ENCODE measurements around the gene EFHC1. TPM values are rescaled to one million over a fixed set of nuclear protein-coding genes. Genes with fewer than 3 reads are reported as not detected.

EFHC1 gene
- total RNA-seq, 1 experiment from 2014 or later: 24.6 TPM

DNA sequence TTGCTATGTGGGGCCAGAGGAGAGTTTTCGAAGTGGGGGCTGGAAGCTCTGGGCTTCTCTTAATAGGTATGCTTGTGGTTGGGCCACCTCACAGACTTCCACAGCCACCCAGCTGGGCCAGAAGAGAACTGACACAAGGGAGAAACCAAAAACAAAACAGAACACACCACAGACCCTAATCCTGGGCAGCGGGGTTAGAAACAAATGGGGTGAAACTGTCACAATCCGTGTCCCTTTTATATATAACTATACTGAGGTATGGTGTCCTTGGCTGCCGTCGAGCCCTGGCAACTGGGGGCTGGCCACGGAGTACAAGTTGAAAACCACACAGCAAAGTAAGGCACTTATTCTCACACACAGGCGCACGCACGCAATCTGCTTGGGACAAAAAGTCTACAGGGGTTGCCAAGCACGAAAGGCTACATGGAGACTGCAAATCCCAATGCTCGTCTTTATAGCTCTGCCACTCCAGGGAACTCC lies 78.4 kb downstream of the EFHC1 start:
- intact Hi-C loops (cut with micrococcal nuclease; ENCODE audit: unreplicated experiment) (loop anchor here (5.0 kb wide), 1 partner anchor 81 kb away; no protein-coding TSS in a partner anchor), in situ Hi-C loops (cut with HindIII; ENCODE audit: low pct_unique_long_range_greater_than_20kb, low sequenced_read_pairs) (no loop called here)
- Histone ChIP-seq H3K36me3 (ENCODE audit: control insufficient read depth, insufficient read depth, low read length) (no peaks in the 10 kb centered on the region), H3K4me3 (ENCODE audit: low read depth in 2 of 2, low read length in 2 of 2) (no peak overlapping the region), H3K9me3 (ENCODE audit: control insufficient read depth, insufficient read depth, low read depth, low read length) (no peaks in the 10 kb centered on the region), H3K27ac (ENCODE audit: low read length) (no peak overlapping the region), H3K27me3 (ENCODE audit: control insufficient read depth, insufficient read depth, low read length) (no peaks in the 10 kb centered on the region), H3K4me1 (ENCODE audit: control insufficient read depth, insufficient read depth, low read length) (peaks cover 3% of the 10 kb centered on the region)
- POLR2A ChIA-PET: interaction anchor here (0.6 kb wide), 1 partner anchor 116 kb away, joined by 10 read pairs; no protein-coding TSS in a partner anchor
- BruUV-seq (replicated peaks): no TSS peak
- CTCF ChIA-PET: interaction anchor here (0.7 kb wide), 1 partner anchor 15 kb away, joined by 3 read pairs; no protein-coding TSS in a partner anchor
- ATAC-seq: no peak
- no peak for DNase-seq (ENCODE audit: low read depth, low spot score)
- TF ChIP-seq SIN3A (IDR thresholded peaks at IDR 0.05; ENCODE audit: borderline replicate concordance, insufficient read depth, low read depth, low read length) (no peak), POLR2AphosphoS5 (IDR thresholded peaks at IDR 0.05; ENCODE audit: low read depth, low read length) (no peak), TCF7L2 (IDR thresholded peaks at IDR 0.05; ENCODE audit: low read depth, low read length) (no peak), CTCF (IDR thresholded peaks at IDR 0.05) (no peak)
- TF ChIP-seq, protein P1, sequence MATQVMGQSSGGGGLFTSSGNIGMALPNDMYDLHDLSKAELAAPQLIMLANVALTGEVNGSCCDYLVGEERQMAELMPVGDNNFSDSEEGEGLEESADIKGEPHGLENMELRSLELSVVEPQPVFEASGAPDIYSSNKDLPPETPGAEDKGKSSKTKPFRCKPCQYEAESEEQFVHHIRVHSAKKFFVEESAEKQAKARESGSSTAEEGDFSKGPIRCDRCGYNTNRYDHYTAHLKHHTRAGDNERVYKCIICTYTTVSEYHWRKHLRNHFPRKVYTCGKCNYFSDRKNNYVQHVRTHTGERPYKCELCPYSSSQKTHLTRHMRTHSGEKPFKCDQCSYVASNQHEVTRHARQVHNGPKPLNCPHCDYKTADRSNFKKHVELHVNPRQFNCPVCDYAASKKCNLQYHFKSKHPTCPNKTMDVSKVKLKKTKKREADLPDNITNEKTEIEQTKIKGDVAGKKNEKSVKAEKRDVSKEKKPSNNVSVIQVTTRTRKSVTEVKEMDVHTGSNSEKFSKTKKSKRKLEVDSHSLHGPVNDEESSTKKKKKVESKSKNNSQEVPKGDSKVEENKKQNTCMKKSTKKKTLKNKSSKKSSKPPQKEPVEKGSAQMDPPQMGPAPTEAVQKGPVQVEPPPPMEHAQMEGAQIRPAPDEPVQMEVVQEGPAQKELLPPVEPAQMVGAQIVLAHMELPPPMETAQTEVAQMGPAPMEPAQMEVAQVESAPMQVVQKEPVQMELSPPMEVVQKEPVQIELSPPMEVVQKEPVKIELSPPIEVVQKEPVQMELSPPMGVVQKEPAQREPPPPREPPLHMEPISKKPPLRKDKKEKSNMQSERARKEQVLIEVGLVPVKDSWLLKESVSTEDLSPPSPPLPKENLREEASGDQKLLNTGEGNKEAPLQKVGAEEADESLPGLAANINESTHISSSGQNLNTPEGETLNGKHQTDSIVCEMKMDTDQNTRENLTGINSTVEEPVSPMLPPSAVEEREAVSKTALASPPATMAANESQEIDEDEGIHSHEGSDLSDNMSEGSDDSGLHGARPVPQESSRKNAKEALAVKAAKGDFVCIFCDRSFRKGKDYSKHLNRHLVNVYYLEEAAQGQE (IDR thresholded peaks at IDR 0.05; ENCODE audit: insufficient read depth in 1 of 2, low read depth in 2 of 2, low read length in 1 of 2): no peak

- intact Hi-C loops (cut with micrococcal nuclease; ENCODE audit: unreplicated experiment): loop anchor here (5.0 kb wide), 1 partner anchor 82 kb away; no protein-coding TSS in a partner anchor
- ChIA-PET CTCF (no interaction called here), POLR2A (interaction anchor here (0.6 kb wide), 1 partner anchor 116 kb away, joined by 10 read pairs; no protein-coding TSS in a partner anchor)
- ATAC-seq: no peak
- H3K27me3 ChIP-seq (ENCODE audit: control insufficient read depth, insufficient read depth, low read length): no peaks in the 10 kb centered on the region
- in situ Hi-C loops (cut with HindIII; ENCODE audit: low pct_unique_long_range_greater_than_20kb, low sequenced_read_pairs): no loop called here
- no TSS peak for BruUV-seq (replicated peaks)
- DNase-seq (ENCODE audit: low read depth, low spot score): no peak
- TF ChIP-seq TCF7L2 (IDR thresholded peaks at IDR 0.05; ENCODE audit: low read depth, low read length): no peak
- no peak for TF ChIP-seq SIN3A (IDR thresholded peaks at IDR 0.05; ENCODE audit: borderline replicate concordance, insufficient read depth, low read depth, low read length)
- TF ChIP-seq, protein P1 (IDR thresholded peaks at IDR 0.05; ENCODE audit: insufficient read depth in 1 of 2, low read depth in 2 of 2, low read length in 1 of 2): no peak
- TF ChIP-seq POLR2AphosphoS5 (IDR thresholded peaks at IDR 0.05; ENCODE audit: low read depth, low read length): no peak
- TF ChIP-seq CTCF (IDR thresholded peaks at IDR 0.05): no peak
- no peaks in the 10 kb centered on the region for H3K36me3 ChIP-seq (ENCODE audit: control insufficient read depth, insufficient read depth, low read length)
- no peaks in the 10 kb centered on the region for H3K9me3 ChIP-seq (ENCODE audit: control insufficient read depth, insufficient read depth, low read depth, low read length)
- 0 out of 2 replicates have a peak overlapping the region, but pooled peaks have one; percentile 9 for H3K27ac ChIP-seq (ENCODE audit: low read length)
- peaks cover 8% of the 10 kb centered on the region for H3K4me1 ChIP-seq (ENCODE audit: control insufficient read depth, insufficient read depth, low read length)
- H3K4me3 ChIP-seq (ENCODE audit: low read depth in 2 of 2, low read length in 2 of 2): no peak overlapping the region
These were observed 78.9 kb downstream of the EFHC1 start for GRCh38 chr6:52499026-52499425.

All from Panc1 (cell line).